NT2/D1 (cell line): ENCODE data around the gene APCDD1.

Experiments used
- SUZ12 ChIP-seq: IDR thresholded peaks from 2 replicates; pipeline ENCODE4 v1.6.1; 2011; ENCODE audit not compliant: insufficient read length, insufficient read depth; ENCODE audit errors: extremely low read depth
- YY1 ChIP-seq: IDR thresholded peaks from 2 replicates; pipeline ENCODE4 v1.6.1; 2011; ENCODE audit not compliant: insufficient read length, insufficient read depth
- ZNF274 ChIP-seq: IDR thresholded peaks from 2 replicates; pipeline ENCODE4 v1.6.1; 2011; ENCODE audit warnings: mild to moderate bottlenecking, low read depth, low read length

GRCh38 chr18:10417191-10417590 lies 37.2 kb upstream of the APCDD1 start:
- TF ChIP-seq ZNF274 = no peak
- no peak for TF ChIP-seq SUZ12
- TF ChIP-seq YY1 = no peak
